ENCODE data around the gene GCNA. TPM values are rescaled to one million over a fixed set of nuclear protein-coding genes. Genes with fewer than 3 reads are reported as not detected.
"Not testable (repeated sequence)": the region's sequence is repeated elsewhere in the genome, so short reads cannot be mapped to it uniquely, and the experiment has no call there.

The GCNA gene
- total and polyA plus RNA-seq, 2 donors: 2.8 to 4.5 TPM

DNA sequence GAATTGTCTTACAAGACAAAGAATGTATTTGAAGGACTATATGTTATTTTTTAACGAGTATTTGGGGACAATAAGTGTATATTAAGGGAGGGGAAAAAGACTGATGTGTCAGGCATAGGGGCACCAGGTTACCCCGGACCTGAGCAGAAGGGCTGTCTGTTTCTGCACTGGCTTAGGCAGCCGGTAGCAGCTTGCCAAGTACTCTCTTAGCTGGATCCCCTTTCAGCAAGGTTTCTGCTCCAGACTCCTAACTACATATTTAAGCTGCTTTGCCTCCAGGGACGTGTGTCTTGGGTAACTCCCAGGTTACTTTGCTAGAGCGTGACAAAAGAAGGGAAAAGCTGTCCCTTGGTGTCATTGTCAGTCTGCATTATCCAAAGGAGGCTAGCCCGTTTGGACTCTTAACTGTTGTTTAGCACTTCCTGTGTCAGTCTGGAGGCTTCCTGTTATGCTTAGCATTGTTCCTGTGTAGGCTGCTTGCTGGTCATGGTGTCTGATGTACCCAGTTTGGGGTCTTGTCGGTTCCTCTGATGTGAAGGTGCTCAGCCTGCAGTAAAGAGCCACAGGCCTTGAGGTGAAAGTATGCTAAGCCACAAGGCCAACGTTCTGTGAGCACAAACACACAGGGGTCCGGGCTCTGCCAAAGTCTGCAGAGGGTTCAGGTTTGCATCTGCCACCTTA is 28.4 kb downstream of the GCNA start:
- peak overlapping the region; percentile 73 for H3K27ac ChIP-seq (ENCODE audit: low read depth in 1 of 2, low read length in 1 of 2)
- H3K4me3 ChIP-seq (ENCODE audit: low read length in 2 of 2): no peak overlapping the region
- H3K36me3 ChIP-seq (ENCODE audit: control insufficient read depth in 2 of 2, insufficient read depth in 2 of 2, low read length in 1 of 2): peaks cover 45 to 56% of the 10 kb centered on the region in 2 donors

DNA sequence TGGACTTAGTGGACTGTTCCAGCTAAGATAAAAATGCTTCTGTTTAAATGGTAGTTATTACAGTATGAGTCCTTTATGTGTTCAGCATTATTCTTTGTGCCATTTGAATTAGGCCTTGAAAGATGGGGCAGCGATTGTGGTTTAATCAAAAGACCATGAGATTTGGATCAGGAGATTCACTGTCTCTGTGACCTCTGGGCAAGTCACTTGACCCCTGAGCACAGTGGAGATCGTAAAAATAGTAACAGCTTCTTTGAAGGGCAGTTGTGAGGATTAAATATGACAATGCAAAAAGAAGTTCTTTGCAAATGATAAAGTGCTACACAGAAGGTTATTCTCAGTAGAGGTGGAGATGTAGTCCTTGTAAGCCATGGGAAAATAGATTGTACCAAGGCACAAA is 29.3 kb downstream of the GCNA start:
- H3K4me3 ChIP-seq (ENCODE audit: low read length in 2 of 2): no peak overlapping the region
- no peaks in the 10 kb centered on the region for H3K27me3 ChIP-seq (ENCODE audit: control insufficient read depth in 2 of 2, insufficient read depth in 1 of 2, low read length in 1 of 2)
- H3K27ac ChIP-seq (ENCODE audit: low read depth in 1 of 2, low read length in 1 of 2): no peak overlapping the region
- H3K4me1 ChIP-seq (ENCODE audit: control insufficient read depth in 2 of 2, insufficient read depth in 2 of 2, low read length in 2 of 2): peaks cover 0 to 15% of the 10 kb centered on the region in 2 donors
- 98% methylated on average over 2 of the region's 2 CpGs for WGBS
- no peaks in the 10 kb centered on the region for H3K9me3 ChIP-seq (ENCODE audit: control insufficient read depth in 2 of 2, insufficient read depth in 1 of 2, low read length in 1 of 2)
- no peak for DNase-seq (ENCODE audit: low read depth in 6 of 9, low spot score in 9 of 9)
- peaks cover 45 to 57% of the 10 kb centered on the region in 2 donors for H3K36me3 ChIP-seq (ENCODE audit: control insufficient read depth in 2 of 2, insufficient read depth in 2 of 2, low read length in 1 of 2)

More for the DNA sequence above, 28.4 kb downstream of the GCNA start:
- DNase-seq (ENCODE audit: low read depth in 6 of 9, low spot score in 9 of 9): peak in 2 of 9 donors; percentile 29 to 58
- Histone ChIP-seq H3K4me1 (ENCODE audit: control insufficient read depth in 2 of 2, insufficient read depth in 2 of 2, low read length in 2 of 2) (peaks cover 0 to 15% of the 10 kb centered on the region in 2 donors), H3K27me3 (ENCODE audit: control insufficient read depth in 2 of 2, insufficient read depth in 1 of 2, low read length in 1 of 2) (no peaks in the 10 kb centered on the region), H3K9me3 (ENCODE audit: control insufficient read depth in 2 of 2, insufficient read depth in 1 of 2, low read length in 1 of 2) (no peaks in the 10 kb centered on the region)
- 60% methylated on average over 9 of the region's 9 CpGs for WGBS

DNA sequence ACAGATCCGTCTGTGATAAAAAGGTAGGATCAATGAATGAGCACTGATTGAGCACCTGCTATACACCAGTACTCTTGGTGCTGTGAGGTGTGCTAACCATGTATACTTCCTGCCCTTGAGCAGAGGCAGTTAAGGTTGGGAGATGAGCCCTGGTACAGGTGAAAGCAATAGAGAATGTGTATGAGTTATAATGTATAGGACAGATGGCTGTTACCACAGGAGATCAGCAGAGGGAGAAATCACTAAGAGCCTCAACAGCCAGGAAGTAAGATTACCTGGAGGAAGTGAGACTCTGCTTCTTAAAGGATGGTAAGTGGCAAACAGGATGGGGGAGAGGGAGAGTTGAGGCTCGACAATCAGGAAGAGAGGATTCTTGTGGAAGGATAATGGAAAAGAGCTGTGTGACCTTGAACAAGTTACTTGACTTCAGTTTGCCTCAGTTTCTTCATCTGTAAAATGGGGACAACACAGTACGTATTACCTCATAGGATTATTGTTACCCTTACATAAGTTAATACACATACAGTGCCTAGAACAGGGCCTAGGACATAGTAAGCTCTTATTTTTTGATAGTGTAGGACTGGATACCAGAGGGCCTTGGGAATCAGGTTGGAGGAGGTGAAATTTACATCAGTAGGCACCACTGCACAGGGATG is 31.0 kb downstream of the GCNA start:
- Histone ChIP-seq H3K27ac (ENCODE audit: low read depth in 1 of 2, low read length in 1 of 2) (no peak overlapping the region), H3K4me3 (ENCODE audit: low read length in 2 of 2) (no peak overlapping the region), H3K4me1 (ENCODE audit: control insufficient read depth in 2 of 2, insufficient read depth in 2 of 2, low read length in 2 of 2) (peaks cover 0 to 15% of the 10 kb centered on the region in 2 donors), H3K27me3 (ENCODE audit: control insufficient read depth in 2 of 2, insufficient read depth in 1 of 2, low read length in 1 of 2) (no peaks in the 10 kb centered on the region), H3K9me3 (ENCODE audit: control insufficient read depth in 2 of 2, insufficient read depth in 1 of 2, low read length in 1 of 2) (no peaks in the 10 kb centered on the region), H3K36me3 (ENCODE audit: control insufficient read depth in 2 of 2, insufficient read depth in 2 of 2, low read length in 1 of 2) (peaks cover 48 to 53% of the 10 kb centered on the region in 2 donors)
- WGBS: 94% methylated on average over 3 of the region's 3 CpGs
- no peak for DNase-seq (ENCODE audit: low read depth in 6 of 9, low spot score in 9 of 9)

DNA sequence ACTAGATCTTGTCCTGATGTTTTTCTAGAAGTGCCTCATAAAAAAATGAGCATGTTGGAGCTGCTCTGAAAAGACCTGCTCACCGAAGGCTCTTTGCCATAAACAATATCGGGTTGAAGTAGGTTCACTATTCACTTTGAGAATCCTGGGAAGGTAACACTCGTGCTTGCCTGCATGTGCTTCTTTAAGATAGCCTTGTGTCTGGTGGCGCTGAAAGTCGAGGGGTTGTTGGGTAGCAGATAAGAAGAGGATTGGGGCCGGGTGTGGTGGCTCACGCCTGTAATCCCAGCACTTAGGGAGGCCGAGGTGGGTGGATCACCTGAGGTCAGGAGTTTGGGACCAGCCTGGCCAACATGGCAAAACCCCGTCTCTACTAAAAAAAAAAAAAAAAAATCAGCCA is 33.5 kb downstream of the GCNA start:
- peaks cover 39 to 40% of the 10 kb centered on the region in 2 donors for H3K36me3 ChIP-seq (ENCODE audit: control insufficient read depth in 2 of 2, insufficient read depth in 2 of 2, low read length in 1 of 2)
- not testable (repeated sequence) for H3K27me3 ChIP-seq (ENCODE audit: control insufficient read depth in 2 of 2, insufficient read depth in 1 of 2, low read length in 1 of 2)

DNA sequence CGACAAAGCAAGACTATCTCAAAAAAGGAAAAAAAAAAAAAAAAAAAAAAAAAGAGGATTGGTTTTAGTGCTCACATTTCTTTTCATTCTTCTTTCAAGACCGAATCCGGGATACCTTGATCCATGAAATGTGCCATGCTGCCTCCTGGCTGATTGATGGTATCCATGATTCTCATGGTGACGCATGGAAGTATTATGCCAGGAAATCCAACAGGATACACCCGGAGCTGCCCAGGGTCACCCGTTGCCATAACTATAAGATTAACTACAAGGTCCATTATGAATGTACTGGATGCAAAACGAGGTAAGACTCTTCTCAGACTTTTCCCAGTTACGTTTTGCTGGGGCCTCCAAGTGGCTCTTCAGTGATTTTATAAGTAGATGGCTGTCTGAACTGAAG is 34.0 kb downstream of the GCNA start:
- peaks cover 39 to 40% of the 10 kb centered on the region in 2 donors for H3K36me3 ChIP-seq (ENCODE audit: control insufficient read depth in 2 of 2, insufficient read depth in 2 of 2, low read length in 1 of 2)
- H3K4me1 ChIP-seq (ENCODE audit: control insufficient read depth in 2 of 2, insufficient read depth in 2 of 2, low read length in 2 of 2): peaks cover 0 to 8% of the 10 kb centered on the region in 2 donors
- no peaks in the 10 kb centered on the region for H3K27me3 ChIP-seq (ENCODE audit: control insufficient read depth in 2 of 2, insufficient read depth in 1 of 2, low read length in 1 of 2)
- no peaks in the 10 kb centered on the region for H3K9me3 ChIP-seq (ENCODE audit: control insufficient read depth in 2 of 2, insufficient read depth in 1 of 2, low read length in 1 of 2)
- no peak overlapping the region for H3K4me3 ChIP-seq (ENCODE audit: low read length in 2 of 2)
- no peak overlapping the region for H3K27ac ChIP-seq (ENCODE audit: low read depth in 1 of 2, low read length in 1 of 2)
- DNase-seq (ENCODE audit: low read depth in 6 of 9, low spot score in 9 of 9): no peak
- over 99% methylated on average over 8 of the region's 8 CpGs for WGBS

More for the DNA sequence above, 33.5 kb downstream of the GCNA start:
- H3K4me1 ChIP-seq (ENCODE audit: control insufficient read depth in 2 of 2, insufficient read depth in 2 of 2, low read length in 2 of 2); DNase-seq (ENCODE audit: low read depth in 6 of 9, low spot score in 9 of 9); H3K9me3 ChIP-seq (ENCODE audit: control insufficient read depth in 2 of 2, insufficient read depth in 1 of 2, low read length in 1 of 2); H3K4me3 ChIP-seq (ENCODE audit: low read length in 2 of 2); H3K27ac ChIP-seq (ENCODE audit: low read depth in 1 of 2, low read length in 1 of 2): not testable (repeated sequence)
- 98% methylated on average over 9 of the region's 9 CpGs for WGBS

DNA sequence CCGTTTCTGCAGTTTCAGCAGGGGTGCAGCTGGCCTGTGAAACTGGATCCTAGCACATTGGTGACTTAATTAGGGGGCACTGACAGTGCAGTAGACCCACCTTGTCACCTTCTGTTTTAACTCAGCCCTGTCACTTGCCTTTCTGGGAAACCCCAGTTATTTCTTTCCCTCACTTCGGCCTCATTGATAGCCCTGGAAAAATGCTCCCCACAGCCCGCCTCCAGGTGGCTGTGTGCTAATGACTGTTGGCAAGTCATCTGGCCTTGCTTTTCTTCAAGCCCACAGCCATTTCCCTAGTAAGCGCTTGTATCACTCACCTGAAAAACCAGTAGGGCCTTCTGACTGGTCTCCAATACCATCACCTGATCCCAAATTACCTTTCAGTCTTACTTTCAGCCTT is 36.8 kb downstream of the GCNA start:
- DNase-seq (ENCODE audit: low read depth in 6 of 9, low spot score in 9 of 9): no peak
- H3K36me3 ChIP-seq (ENCODE audit: control insufficient read depth in 2 of 2, insufficient read depth in 2 of 2, low read length in 1 of 2): peaks cover 20 to 28% of the 10 kb centered on the region in 2 donors
- H3K27ac ChIP-seq (ENCODE audit: low read depth in 1 of 2, low read length in 1 of 2): no peak overlapping the region
- WGBS: 96% methylated on average over 4 of the region's 4 CpGs
- H3K4me3 ChIP-seq (ENCODE audit: low read length in 2 of 2): no peak overlapping the region
- peaks cover 3 to 31% of the 10 kb centered on the region in 2 donors for H3K4me1 ChIP-seq (ENCODE audit: control insufficient read depth in 2 of 2, insufficient read depth in 2 of 2, low read length in 2 of 2)
- H3K27me3 ChIP-seq (ENCODE audit: control insufficient read depth in 2 of 2, insufficient read depth in 1 of 2, low read length in 1 of 2): no peaks in the 10 kb centered on the region
- no peaks in the 10 kb centered on the region for H3K9me3 ChIP-seq (ENCODE audit: control insufficient read depth in 2 of 2, insufficient read depth in 1 of 2, low read length in 1 of 2)

DNA sequence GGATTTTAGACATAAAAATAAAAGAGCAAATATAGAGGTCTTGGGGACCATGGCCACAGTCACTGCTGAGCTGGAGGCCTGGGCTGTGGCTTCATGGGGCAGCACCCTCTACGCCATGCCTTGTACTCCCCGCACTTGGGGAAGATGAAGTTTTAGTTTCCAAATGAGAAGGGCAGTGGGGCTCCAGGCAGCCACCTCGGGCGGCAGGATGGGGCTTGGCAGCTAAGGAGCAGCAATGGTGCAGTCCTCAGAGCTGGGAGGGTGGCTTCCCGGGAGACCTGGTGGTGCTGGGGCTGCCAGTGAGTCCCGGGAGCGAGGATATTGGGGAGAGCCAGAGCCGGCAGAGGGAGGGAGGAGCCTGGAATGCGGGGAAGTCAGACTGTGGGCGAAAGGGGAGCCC is 37.7 kb downstream of the GCNA start:
- 90% methylated on average over 10 of the region's 10 CpGs for WGBS
- no peak overlapping the region for H3K27ac ChIP-seq (ENCODE audit: low read depth in 1 of 2, low read length in 1 of 2)
- H3K36me3 ChIP-seq (ENCODE audit: control insufficient read depth in 2 of 2, insufficient read depth in 2 of 2, low read length in 1 of 2): peaks cover 14 to 19% of the 10 kb centered on the region in 2 donors
- H3K4me1 ChIP-seq (ENCODE audit: control insufficient read depth in 2 of 2, insufficient read depth in 2 of 2, low read length in 2 of 2): peaks cover 3 to 31% of the 10 kb centered on the region in 2 donors
- no peak for DNase-seq (ENCODE audit: low read depth in 6 of 9, low spot score in 9 of 9)
- H3K27me3 ChIP-seq (ENCODE audit: control insufficient read depth in 2 of 2, insufficient read depth in 1 of 2, low read length in 1 of 2): no peaks in the 10 kb centered on the region
- H3K4me3 ChIP-seq (ENCODE audit: low read length in 2 of 2): no peak overlapping the region
- H3K9me3 ChIP-seq (ENCODE audit: control insufficient read depth in 2 of 2, insufficient read depth in 1 of 2, low read length in 1 of 2): no peaks in the 10 kb centered on the region

DNA sequence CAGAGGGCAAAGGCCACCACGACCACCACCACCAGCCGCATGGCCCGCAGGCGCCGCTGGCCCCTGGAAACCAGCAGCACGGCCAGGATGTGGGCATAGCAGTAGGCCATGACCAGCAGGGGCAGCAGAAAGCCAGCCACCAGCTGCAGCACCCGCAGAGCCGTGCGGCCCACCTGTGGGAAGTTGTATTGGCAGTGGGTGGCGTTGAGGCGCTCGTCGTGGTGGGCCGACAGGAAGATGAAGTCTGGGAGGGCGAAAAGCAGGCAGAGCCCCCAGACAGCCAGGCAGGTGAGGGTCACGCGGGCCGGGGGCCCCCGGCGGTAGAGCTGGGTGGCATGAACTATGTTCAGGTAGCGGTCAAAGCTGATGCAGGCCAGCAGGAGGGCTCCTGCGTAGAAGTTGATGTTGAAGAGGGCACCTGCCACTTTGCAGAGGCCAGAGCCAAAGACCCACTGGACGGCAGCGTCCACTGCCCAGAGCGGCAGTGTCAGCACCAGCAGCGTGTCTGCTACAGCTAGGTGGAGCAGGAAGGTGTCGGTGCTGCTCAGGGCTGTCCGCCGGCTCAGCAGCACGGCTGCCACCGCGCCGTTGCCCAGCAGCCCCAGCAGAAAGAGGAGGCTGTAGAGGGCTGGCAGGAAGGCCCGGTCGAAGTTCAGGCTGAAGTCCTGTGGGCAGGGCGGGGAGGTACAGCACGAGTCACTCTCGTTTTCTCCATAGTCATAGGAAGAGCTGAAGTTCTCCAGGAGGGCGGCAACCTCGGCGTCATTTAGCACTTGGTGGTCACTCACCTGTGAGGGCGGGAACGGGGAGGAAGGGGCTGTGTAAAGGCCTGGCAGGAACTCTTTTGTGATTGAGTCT is 38.7 kb downstream of the GCNA start:
- Histone ChIP-seq H3K4me3 (ENCODE audit: low read length in 2 of 2) (no peak overlapping the region), H3K27ac (ENCODE audit: low read depth in 1 of 2, low read length in 1 of 2) (no peak overlapping the region)
- 76% methylated on average over 43 of the region's 43 CpGs for WGBS

DNA sequence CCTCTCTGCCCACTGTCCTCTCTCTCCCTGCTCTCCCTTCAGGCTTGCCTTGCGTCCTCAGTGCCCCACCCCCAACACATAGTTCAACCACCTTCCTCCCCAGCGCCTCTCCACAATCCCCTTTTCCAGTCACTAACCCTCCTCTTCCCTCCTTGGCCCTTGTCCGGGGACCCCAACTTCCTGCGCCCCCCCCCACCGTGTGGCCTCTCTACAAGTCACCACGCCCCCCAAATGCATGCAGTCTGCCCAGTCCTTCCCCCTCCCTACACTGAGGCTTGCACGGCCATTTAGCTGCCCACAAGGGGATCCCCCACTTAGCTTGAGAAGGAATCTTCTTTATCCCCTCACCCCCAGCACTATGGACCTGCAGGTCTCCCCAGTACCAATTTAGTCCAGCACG is 39.5 kb downstream of the GCNA start:
- Histone ChIP-seq H3K4me3 (ENCODE audit: low read length in 2 of 2) (no peak overlapping the region), H3K4me1 (ENCODE audit: control insufficient read depth in 2 of 2, insufficient read depth in 2 of 2, low read length in 2 of 2) (peaks cover 6 to 38% of the 10 kb centered on the region in 2 donors), H3K36me3 (ENCODE audit: control insufficient read depth in 2 of 2, insufficient read depth in 2 of 2, low read length in 1 of 2) (peaks cover 4 to 8% of the 10 kb centered on the region in 2 donors), H3K27me3 (ENCODE audit: control insufficient read depth in 2 of 2, insufficient read depth in 1 of 2, low read length in 1 of 2) (no peaks in the 10 kb centered on the region), H3K9me3 (ENCODE audit: control insufficient read depth in 2 of 2, insufficient read depth in 1 of 2, low read length in 1 of 2) (no peaks in the 10 kb centered on the region), H3K27ac (ENCODE audit: low read depth in 1 of 2, low read length in 1 of 2) (no peak overlapping the region)
- WGBS: 73% methylated on average over 8 of the region's 8 CpGs
- DNase-seq (ENCODE audit: low read depth in 6 of 9, low spot score in 9 of 9): no peak

More for the DNA sequence above, 38.7 kb downstream of the GCNA start:
- peaks cover 3 to 31% of the 10 kb centered on the region in 2 donors for H3K4me1 ChIP-seq (ENCODE audit: control insufficient read depth in 2 of 2, insufficient read depth in 2 of 2, low read length in 2 of 2)
- no peaks in the 10 kb centered on the region for H3K9me3 ChIP-seq (ENCODE audit: control insufficient read depth in 2 of 2, insufficient read depth in 1 of 2, low read length in 1 of 2)
- no peaks in the 10 kb centered on the region for H3K27me3 ChIP-seq (ENCODE audit: control insufficient read depth in 2 of 2, insufficient read depth in 1 of 2, low read length in 1 of 2)
- DNase-seq (ENCODE audit: low read depth in 6 of 9, low spot score in 9 of 9): no peak
- peaks cover 6 to 15% of the 10 kb centered on the region in 2 donors for H3K36me3 ChIP-seq (ENCODE audit: control insufficient read depth in 2 of 2, insufficient read depth in 2 of 2, low read length in 1 of 2)

Measured in thymus (tissue), 11 donors.